HG02884 (cell line): Measurements from ENCODE around the gene GCLC.
"Not testable (repeated sequence)": the region's sequence is repeated elsewhere in the genome, so short reads cannot be mapped to it uniquely, and the experiment has no call there.

Source experiments
- ATAC-seq: cut with Tn5 transposase; IDR thresholded peaks from one replicate; pipeline ENCODE4 v1.9.1; 2021; ENCODE audit warnings: mild to moderate bottlenecking, moderate library complexity; ENCODE audit not compliant: unreplicated experiment

GCLC gene

GRCh38 chr6:53544470-53545308, at the start of gene GCLC:
TSS of gene GCLC (minus strand) at chr6:53545101. CDS start at chr6:53544645, 456 bp downstream.
- peak; percentile 54 for ATAC-seq

DNA sequence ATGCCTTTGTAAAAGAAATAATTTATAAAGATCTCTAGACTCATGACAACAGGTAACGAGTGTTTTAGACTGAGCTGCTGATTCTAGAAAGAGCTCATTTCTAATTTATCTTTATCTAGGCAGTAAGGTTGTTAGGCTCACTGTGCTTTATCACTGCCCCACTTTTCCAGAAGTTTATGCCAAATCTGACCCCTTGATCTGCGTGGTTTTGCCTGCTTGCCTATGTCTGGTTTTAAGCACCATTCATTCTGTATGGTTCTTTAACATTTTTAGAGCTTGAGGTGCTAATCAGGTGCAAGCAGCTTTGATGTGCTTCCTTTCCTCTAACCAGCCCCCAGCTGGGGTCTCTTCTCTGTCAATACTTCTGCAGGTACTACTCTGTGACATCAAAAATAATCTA, 49.7 kb upstream of the GCLC start:
- ATAC-seq: no peak

GRCh38 chr6:53593001-53593488, 48.1 kb upstream of the GCLC start:
- ATAC-seq: no peak

DNA sequence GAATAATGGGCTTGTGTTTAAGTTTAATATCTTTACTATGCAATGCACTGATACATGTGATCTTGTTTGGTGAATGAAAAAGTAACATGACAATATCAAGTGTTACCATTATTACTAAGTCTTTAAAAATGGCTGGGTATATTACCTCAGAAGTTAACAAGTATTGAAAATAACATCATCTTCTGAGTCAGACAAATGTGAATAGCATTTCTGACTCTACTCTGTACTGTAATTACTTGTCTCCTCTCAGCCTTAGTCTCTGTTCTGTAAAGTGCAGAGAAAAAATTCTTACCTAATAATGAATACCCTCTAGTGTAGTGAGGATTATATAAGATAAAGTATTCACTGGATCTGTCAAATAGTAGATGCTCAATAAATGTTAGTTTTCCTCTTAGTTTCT, 47.0 kb upstream of the GCLC start:
- ATAC-seq: no peak

DNA sequence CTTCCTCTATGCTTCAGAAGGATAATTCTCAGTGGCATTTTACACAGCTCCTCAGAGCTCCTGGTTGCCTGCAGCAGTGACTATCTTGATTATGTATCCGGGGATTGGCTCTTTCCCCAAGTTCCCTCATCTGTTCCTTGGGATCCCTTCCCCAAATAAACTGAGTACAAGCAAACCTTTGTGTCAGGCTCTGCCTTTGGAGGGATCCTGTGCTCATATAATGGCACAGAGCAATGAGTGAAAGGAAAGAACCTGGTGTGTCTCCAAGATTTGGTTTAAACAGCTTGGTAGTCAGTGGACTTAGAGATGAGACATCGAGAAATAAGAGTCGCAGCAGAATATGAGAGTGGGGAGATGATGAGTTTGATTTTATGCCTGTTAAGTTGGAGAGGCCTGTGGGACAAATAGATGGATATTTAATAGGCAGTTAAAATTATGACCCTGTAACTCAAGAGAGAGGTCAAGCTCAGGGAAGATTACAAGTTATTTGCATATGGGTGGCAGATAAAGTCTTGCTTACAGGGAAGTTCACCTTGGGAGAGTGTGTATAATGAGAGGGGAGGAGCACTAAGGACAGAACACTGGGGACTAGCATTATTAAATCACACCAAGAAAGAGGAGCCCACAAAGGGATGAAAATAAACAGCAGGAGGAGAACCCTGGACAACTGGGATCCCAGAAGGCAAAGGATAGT, 44.1 kb upstream of the GCLC start:
- no peak for ATAC-seq

- ATAC-seq: no peak
Observed at GRCh38 chr6:53587291-53587690, 42.4 kb upstream of the GCLC start.

DNA sequence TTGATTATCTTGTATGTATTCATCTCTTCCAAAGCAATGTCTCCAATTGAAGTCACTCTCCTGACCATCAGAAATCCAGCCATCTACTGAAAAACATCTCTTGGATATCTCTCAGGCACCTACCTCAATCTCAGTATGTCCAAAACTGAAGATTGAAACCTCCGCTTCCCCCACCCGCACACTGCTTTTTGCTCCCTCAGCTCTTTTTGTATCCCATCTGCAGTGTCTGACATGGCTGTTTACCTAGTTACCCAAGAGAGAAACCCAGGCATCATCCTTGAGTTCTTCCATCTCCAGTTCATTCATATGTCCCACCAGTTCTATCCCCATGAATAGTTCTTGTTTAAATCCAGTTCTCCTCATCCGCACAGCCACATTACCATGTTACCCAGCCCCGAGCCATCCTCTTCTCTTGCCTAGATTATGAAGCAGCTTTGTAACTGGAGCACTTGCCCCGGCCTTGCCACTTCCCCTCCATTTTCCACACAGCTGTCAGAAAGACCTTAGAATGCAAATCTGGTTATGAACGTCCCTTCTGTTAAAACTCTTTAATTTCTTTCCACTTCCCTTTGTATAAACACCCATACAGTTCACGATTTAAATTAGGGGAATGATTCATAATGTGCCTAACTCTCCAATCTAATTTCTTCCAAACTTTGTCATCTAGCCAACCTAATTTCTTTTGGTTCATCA, 40.5 kb upstream of the GCLC start:
- no peak for ATAC-seq

GRCh38 chr6:53584726-53585125, 39.8 kb upstream of the GCLC start:
- no peak for ATAC-seq

DNA sequence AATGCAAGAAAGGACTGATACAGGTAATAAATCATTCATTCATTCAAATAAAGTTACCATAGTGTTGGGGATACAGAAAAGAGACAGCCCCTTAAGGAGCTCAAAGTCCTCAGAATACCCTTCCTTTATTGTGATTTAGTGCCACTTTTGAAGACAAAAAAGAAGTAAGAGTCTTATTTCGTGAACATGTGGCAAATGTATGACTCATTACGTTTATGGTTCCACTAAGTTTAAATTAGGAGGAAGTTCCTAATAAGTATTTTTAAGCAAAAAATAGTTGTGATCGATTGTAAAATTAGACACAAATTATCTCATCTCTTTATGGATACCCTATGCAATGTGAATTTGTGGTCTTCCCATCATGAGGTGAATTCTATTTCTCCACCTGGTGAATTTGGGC, 38.5 kb upstream of the GCLC start:
- ATAC-seq: no peak

DNA sequence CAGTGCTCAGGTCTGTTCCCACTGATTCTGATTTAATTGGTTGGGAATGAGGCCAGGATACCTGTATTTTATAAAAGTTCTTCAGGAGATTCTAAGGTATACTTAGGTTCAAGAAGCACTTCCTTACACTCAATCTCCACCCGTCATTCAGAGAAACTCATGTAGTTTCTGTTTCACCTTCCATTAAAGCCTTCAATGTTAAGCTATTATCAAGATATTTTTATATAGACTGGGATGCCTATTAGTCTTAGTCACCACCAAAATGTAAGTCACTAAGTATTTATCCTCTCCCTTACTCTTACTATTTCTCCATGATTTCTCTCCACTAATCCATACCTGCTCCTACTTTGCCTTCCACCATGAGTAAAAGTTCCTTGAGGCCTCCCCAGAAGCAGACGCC, 38.1 kb upstream of the GCLC start:
- ATAC-seq: no peak

GRCh38 chr6:53581856-53582255, 37.0 kb upstream of the GCLC start:
- no peak for ATAC-seq

DNA sequence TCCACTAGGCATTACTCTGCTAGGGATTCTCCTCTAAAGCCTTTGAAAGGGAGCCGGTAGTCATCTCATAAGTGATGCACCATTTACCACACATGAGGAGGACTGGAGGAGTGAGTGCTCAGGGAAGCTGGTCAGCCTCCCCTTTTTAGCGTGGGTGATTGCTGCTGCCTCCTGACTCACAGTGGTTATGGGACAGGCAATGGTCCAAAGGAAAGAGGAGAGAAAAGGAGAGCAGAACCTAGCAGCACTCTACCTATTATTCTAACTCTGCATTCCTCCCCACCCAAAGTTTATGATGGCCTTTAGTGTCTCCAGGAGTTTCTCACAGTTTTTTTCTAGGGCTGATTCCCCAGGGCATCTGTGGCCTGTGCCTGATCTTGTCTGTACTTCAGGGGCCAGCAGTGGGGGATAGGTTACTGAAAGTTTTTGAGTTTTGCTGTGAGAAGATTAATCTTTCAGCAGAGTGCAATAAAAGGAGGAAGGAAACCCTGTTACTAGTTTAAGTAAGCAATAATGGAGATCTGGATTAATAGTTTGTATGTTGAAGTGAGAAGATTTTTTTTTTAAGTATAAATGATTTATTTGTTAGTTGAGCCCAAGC, 36.4 kb upstream of the GCLC start:
- no peak for ATAC-seq

- no peak for ATAC-seq
Observed at GRCh38 chr6:53579338-53579737, 34.4 kb upstream of the GCLC start.

- ATAC-seq: no peak
Observed at GRCh38 chr6:53578371-53578770, 33.5 kb upstream of the GCLC start.

DNA sequence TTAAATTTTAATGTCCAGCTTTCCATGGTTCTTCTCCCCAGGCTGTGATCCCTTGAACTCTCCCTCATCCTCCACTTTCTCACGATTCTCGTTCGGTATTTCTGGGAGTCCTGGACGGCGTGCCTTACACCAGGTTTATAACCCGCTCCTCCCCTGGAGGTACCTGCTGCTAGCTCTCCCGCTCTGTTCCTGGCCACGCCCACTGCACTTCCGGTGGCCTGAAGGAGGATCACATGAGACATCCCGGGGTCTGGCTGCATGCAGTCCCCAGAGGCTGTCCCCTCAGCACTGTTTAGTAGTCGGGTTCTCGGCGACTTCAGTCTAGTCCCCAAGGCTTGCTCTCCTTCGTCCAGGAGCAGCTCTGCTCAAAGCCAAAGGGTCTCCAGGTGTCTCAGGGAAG, 28.4 kb upstream of the GCLC start:
- ATAC-seq: no peak

GRCh38 chr6:53572379-53572778, 27.5 kb upstream of the GCLC start:
- ATAC-seq: not testable (repeated sequence)

DNA sequence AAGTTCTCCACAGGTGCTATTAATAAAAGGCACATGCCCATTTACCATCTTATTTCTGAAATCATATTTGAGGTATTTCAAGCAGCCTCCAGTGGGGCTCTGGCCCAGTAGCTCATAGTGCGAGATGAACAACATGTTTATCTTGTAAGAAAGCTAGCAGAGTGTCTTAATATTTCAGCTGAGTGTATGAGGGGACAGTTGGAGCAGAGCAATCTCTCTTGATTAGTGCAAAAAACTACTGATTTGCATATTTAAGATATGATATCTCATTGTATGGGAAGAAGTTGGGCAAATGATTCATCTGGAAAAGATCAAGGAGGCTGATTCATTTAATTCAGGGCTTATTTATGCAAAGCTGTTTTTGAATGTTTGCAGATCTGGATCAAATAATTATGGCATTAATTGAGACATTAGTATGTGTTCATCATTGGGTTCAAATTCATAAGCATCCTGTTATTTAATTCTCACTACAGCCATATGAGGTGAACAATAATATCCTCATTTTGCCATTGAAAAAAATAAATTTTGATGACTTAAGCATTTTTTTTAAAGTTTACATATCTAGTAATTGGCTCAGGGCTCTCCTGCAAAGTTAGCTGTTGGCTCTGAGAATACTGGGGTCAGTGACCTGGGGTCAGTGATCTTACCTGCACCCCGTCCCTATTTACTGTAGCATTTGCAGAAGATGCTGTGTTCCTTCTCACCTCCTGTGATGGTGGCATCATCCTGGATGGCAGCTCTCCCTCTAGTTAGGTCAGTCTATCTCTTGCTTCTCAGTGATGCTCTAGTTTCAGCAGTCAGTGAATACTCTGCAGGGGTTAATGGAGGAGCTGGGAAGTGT, 24.1 kb upstream of the GCLC start:
- no peak for ATAC-seq

DNA sequence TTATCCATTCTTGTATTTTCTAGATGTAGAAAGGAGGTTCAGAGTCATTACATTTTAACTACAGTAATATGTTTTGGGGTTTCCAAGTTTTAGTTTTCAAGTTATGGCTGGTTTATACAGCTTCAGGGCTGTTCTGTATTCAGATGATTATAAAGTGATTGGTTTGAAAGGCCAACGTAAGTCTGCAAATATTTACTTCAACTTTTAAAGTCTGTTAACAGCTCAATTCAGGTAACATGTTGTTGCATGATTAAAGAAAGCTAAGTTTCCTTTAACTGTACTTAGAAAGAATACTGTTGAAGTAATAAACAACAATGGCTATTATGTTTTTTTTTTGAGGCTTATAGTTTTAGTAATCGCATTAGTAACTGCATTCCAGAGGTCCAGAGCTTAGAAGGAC, 22.8 kb upstream of the GCLC start:
- ATAC-seq: no peak

DNA sequence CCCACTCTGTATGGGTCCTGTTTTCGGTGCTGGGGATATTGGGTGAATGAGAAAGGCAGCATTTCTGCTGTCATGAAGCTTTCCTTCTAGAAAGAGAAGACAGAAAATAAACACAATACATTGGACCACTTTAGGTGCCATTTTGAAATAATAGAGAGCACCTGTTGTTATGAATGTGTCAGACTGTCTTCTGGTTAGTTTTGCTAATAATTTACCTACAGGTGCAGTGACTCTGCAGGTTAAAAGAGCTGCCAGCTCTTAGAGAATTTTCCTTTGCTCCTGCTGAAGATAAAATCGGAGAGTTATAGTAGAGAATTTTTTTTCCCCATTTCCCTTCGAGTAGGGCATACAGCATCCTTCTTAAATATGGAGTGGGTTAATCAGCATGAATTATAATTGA, 21.9 kb upstream of the GCLC start:
- no peak for ATAC-seq

DNA sequence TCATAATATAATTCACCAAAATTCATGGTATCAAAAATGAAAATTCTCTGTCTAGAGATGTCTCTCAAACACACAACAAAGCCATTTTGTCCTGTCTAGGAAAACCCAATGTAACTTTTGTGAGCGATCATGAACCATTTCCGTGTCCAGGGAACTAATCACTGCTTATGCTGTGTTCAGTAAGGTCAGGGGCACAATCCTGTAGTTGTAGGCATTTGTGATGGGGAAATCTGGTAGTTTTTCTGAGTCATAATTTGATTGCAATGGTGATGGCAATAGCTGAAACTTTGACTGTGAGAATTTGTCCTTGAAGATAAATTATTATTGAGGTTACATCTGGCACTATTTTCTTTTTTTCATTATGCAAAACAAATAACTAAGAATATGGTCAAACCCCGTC, 21.0 kb upstream of the GCLC start:
- no peak for ATAC-seq
